Liver (tissue), 9 donors: ENCODE data around the gene CLDN5. TPM values are rescaled to one million over a fixed set of nuclear protein-coding genes. Genes with fewer than 3 reads are reported as not detected.
"Not testable (repeated sequence)": the region's sequence is repeated elsewhere in the genome, so short reads cannot be mapped to it uniquely, and the experiment has no call there.

Source experiments
- DNase-seq: peaks from one replicate; pipeline ENCODE4 v3.0.0-alpha.2; 2017; ENCODE audit warnings: low spot score
- H3K27ac ChIP-seq, 2 donors: one replicate each; pipeline ENCODE4 v1.7.0; 2013; ENCODE audit warnings: inconsistent platforms in 2 of 2, low read length in 2 of 2, control low read depth in 1 of 2, low read depth in 1 of 2, mild to moderate bottlenecking in 1 of 2
- H3K27me3 ChIP-seq, 4 donors: one replicate each; pipeline versions ENCODE4 v1.6.1 to v1.7.0; 2013; ENCODE audit warnings: low read length in 3 of 4, inconsistent platforms in 1 of 4, mild to moderate bottlenecking in 1 of 4, moderate library complexity in 1 of 4; ENCODE audit not compliant: control insufficient read depth in 4 of 4, insufficient read depth in 4 of 4
- H3K36me3 ChIP-seq, 4 donors: one replicate each; pipeline versions ENCODE4 v1.6.1 to v1.7.0; 2013; ENCODE audit warnings: low read length in 3 of 4, mild to moderate bottlenecking in 3 of 4, low read depth in 1 of 4, moderate library complexity in 1 of 4; ENCODE audit not compliant: control insufficient read depth in 4 of 4, insufficient read depth in 3 of 4
- H3K4me1 ChIP-seq, 4 donors: one replicate each; pipeline versions ENCODE4 v1.6.1 to v1.7.0; 2013; ENCODE audit warnings: low read length in 3 of 4, mild to moderate bottlenecking in 3 of 4, moderate library complexity in 1 of 4; ENCODE audit not compliant: control insufficient read depth in 4 of 4, insufficient read depth in 4 of 4
- H3K4me3 ChIP-seq, 3 donors: one replicate each; pipeline versions ENCODE4 v1.6.1 to v1.7.0; 2013; ENCODE audit warnings: low read length in 3 of 3, control low read depth in 1 of 3, low read depth in 1 of 3, mild to moderate bottlenecking in 1 of 3
- H3K9ac ChIP-seq, 2 donors: one replicate each; pipeline ENCODE4 v1.7.0; 2013; ENCODE audit warnings: low read length in 2 of 2, mild to moderate bottlenecking in 2 of 2, moderate library complexity in 2 of 2, control low read depth in 1 of 2, low read depth in 1 of 2
- H3K9me3 ChIP-seq, 4 donors: one replicate each; pipeline versions ENCODE4 v1.6.1 to v1.7.0; 2013; ENCODE audit warnings: low read length in 3 of 4; ENCODE audit not compliant: control insufficient read depth in 4 of 4
- EGR1 ChIP-seq, 2 donors: IDR thresholded peaks; 2 replicates each; pipeline ENCODE4 v1.6.1; 2016 to 2018; ENCODE audit warnings: antibody characterized with exemption in 2 of 2, low read depth in 2 of 2
- FOXA1 ChIP-seq: IDR thresholded peaks from 2 replicates; pipeline ENCODE4 v1.6.1; 2016; ENCODE audit warnings: antibody characterized with exemption
- GABPA ChIP-seq, 2 donors: IDR thresholded peaks in 1 of 2; conservative IDR thresholded peaks in 1 of 2; 2 replicates each; pipeline ENCODE4 v1.6.1; 2016; ENCODE audit warnings: antibody characterized with exemption in 2 of 2, mild to moderate bottlenecking in 1 of 2, moderate library complexity in 1 of 2
- HNF4A ChIP-seq, 2 donors: conservative IDR thresholded peaks; 2 replicates each; pipeline ENCODE4 v1.6.1; 2016; ENCODE audit warnings: antibody characterized with exemption in 2 of 2, mild to moderate bottlenecking in 2 of 2
- HNF4G ChIP-seq: IDR thresholded peaks from 2 replicates; pipeline ENCODE4 v1.6.1; 2016; ENCODE audit warnings: antibody characterized with exemption
- JUND ChIP-seq, 2 donors: IDR thresholded peaks; 2 replicates each; pipeline ENCODE4 v1.6.1; 2016; ENCODE audit warnings: antibody characterized with exemption in 2 of 2
- RAD21 ChIP-seq, 2 donors: IDR thresholded peaks; 2 replicates each; pipeline ENCODE4 v1.6.1; 2016; ENCODE audit warnings: antibody characterized with exemption in 2 of 2, mild to moderate bottlenecking in 2 of 2
- RXRA ChIP-seq, 2 donors: IDR thresholded peaks; 2 replicates each; pipeline ENCODE4 v1.6.1; 2017 to 2018; ENCODE audit warnings: antibody characterized with exemption in 2 of 2, mild to moderate bottlenecking in 1 of 2
- SP1 ChIP-seq: IDR thresholded peaks from 2 replicates; pipeline ENCODE4 v1.6.1; 2018; ENCODE audit warnings: antibody characterized with exemption, mild to moderate bottlenecking
- TAF1 ChIP-seq: conservative IDR thresholded peaks from 2 replicates; pipeline ENCODE4 v1.6.1; 2016; ENCODE audit warnings: antibody characterized with exemption, mild to moderate bottlenecking
- YY1 ChIP-seq: IDR thresholded peaks from 2 replicates; pipeline ENCODE4 v1.6.1; 2016; ENCODE audit warnings: antibody characterized with exemption, mild to moderate bottlenecking
- WGBS: extraction: QIAGEN DNeasy Blood & Tissue Kit; methylation state at CpG from one replicate; pipeline ENCODE4 v1.1.7; 2013; 5-methylcytosine and 5-hydroxymethylcytosine counted together
- polyA plus RNA-seq, 2 donors: library from polyadenylated mRNA; stranded (reverse) in 1 of 2; unstranded in 1 of 2; fragments of 200-250 nt in 1 of 2; fragments of >200 nt in 1 of 2; fragmentation: Nextera tagmentation in 1 of 2; extraction: Ambion mirVana in 1 of 2; gene quantifications; one replicate each; pipeline versions ENCODE4 v1.2.1 to v1.2.3, GENCODE V29; 2013 to 2015
- total RNA-seq, 2 donors: library from RNA; depleted of rRNA; stranded (reverse); fragments of >200 nt; gene quantifications; one replicate each; pipeline ENCODE4 v1.2.3, GENCODE V29; 2014
- TF ChIP-seq, protein P1 (sequence below): fragments of 150-350 bp; IDR thresholded peaks from 2 replicates; pipeline ENCODE4 v1.5.1; 2017; ENCODE audit warnings: improper control_type of control experiment, low read depth, low read length; ENCODE audit not compliant: missing input control
- TF ChIP-seq, protein P2 (sequence below): IDR thresholded peaks from 2 replicates; pipeline ENCODE4 v1.6.1; 2016; ENCODE audit warnings: antibody characterized with exemption
- TF ChIP-seq, protein P3 (sequence below): IDR thresholded peaks from 2 replicates; pipeline ENCODE4 v1.6.1; 2016; ENCODE audit warnings: antibody characterized with exemption, mild to moderate bottlenecking
- TF ChIP-seq, protein P4 (sequence below): IDR thresholded peaks from 2 replicates; pipeline ENCODE4 v1.6.1; 2016; ENCODE audit warnings: antibody characterized with exemption
- donor health status: healthy.
- donor health status: healthy.
- donor health status: healthy.
- donor health status: healthy.
- donor health status: healthy.

Gene CLDN5
- total and polyA plus RNA-seq, 4 donors = 15.6 to 31.5 (median 22.4) TPM

DNA sequence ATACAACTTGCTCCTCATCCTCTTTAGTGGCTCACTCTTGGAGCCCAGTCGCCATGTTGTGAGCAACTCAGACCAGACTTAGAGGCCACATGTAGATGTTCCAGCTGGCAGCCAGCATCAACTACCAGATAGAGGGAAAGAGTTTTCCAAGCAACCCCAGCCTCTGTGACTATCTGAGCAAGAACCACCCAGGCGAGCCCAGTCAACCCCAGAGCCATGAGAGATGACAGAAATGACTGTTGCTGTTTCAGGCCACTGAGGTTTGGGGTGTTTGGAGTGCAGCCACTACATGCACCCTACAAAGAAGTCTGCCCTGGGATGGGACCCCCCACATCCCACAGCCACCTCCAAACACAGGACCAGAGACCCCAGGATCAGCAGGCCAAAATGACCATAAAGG lies 24.8 kb upstream of the CLDN5 start:
- no peaks in the 10 kb centered on the region for H3K36me3 ChIP-seq
- no peak overlapping the region for H3K9ac ChIP-seq
- H3K4me1 ChIP-seq = peaks cover 7 to 8% (median 8%) of the 10 kb centered on the region in 4 donors
- 95% methylated on average over 2 of the region's 2 CpGs for WGBS
- no peak overlapping the region for H3K4me3 ChIP-seq
- no peak for DNase-seq
- no peaks in the 10 kb centered on the region for H3K27me3 ChIP-seq
- no peak overlapping the region for H3K27ac ChIP-seq
- no peaks in the 10 kb centered on the region for H3K9me3 ChIP-seq
- TF ChIP-seq FOXA1 = no peak
- TF ChIP-seq HNF4A (conservative IDR thresholded peaks at IDR 0.05) = no peak
- TF ChIP-seq JUND (IDR thresholded peaks at IDR 0.05) = no peak
- TF ChIP-seq EGR1 (IDR thresholded peaks at IDR 0.05; ENCODE audit: low read depth in 2 of 2) = no peak
- TF ChIP-seq SP1 = no peak
- TF ChIP-seq, protein P1, sequence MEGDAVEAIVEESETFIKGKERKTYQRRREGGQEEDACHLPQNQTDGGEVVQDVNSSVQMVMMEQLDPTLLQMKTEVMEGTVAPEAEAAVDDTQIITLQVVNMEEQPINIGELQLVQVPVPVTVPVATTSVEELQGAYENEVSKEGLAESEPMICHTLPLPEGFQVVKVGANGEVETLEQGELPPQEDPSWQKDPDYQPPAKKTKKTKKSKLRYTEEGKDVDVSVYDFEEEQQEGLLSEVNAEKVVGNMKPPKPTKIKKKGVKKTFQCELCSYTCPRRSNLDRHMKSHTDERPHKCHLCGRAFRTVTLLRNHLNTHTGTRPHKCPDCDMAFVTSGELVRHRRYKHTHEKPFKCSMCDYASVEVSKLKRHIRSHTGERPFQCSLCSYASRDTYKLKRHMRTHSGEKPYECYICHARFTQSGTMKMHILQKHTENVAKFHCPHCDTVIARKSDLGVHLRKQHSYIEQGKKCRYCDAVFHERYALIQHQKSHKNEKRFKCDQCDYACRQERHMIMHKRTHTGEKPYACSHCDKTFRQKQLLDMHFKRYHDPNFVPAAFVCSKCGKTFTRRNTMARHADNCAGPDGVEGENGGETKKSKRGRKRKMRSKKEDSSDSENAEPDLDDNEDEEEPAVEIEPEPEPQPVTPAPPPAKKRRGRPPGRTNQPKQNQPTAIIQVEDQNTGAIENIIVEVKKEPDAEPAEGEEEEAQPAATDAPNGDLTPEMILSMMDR = no peak
- TF ChIP-seq, protein P2, sequence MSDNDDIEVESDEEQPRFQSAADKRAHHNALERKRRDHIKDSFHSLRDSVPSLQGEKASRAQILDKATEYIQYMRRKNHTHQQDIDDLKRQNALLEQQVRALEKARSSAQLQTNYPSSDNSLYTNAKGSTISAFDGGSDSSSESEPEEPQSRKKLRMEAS = no peak
- TF ChIP-seq YY1 = no peak
- TF ChIP-seq GABPA (IDR thresholded peaks at IDR 0.05 in 1 of 2, conservative IDR thresholded peaks at IDR 0.05 in 1 of 2) = no peak
- TF ChIP-seq, protein P3, sequence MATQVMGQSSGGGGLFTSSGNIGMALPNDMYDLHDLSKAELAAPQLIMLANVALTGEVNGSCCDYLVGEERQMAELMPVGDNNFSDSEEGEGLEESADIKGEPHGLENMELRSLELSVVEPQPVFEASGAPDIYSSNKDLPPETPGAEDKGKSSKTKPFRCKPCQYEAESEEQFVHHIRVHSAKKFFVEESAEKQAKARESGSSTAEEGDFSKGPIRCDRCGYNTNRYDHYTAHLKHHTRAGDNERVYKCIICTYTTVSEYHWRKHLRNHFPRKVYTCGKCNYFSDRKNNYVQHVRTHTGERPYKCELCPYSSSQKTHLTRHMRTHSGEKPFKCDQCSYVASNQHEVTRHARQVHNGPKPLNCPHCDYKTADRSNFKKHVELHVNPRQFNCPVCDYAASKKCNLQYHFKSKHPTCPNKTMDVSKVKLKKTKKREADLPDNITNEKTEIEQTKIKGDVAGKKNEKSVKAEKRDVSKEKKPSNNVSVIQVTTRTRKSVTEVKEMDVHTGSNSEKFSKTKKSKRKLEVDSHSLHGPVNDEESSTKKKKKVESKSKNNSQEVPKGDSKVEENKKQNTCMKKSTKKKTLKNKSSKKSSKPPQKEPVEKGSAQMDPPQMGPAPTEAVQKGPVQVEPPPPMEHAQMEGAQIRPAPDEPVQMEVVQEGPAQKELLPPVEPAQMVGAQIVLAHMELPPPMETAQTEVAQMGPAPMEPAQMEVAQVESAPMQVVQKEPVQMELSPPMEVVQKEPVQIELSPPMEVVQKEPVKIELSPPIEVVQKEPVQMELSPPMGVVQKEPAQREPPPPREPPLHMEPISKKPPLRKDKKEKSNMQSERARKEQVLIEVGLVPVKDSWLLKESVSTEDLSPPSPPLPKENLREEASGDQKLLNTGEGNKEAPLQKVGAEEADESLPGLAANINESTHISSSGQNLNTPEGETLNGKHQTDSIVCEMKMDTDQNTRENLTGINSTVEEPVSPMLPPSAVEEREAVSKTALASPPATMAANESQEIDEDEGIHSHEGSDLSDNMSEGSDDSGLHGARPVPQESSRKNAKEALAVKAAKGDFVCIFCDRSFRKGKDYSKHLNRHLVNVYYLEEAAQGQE = no peak
- no peak for TF ChIP-seq TAF1
- no peak for TF ChIP-seq RXRA (IDR thresholded peaks at IDR 0.05)

DNA sequence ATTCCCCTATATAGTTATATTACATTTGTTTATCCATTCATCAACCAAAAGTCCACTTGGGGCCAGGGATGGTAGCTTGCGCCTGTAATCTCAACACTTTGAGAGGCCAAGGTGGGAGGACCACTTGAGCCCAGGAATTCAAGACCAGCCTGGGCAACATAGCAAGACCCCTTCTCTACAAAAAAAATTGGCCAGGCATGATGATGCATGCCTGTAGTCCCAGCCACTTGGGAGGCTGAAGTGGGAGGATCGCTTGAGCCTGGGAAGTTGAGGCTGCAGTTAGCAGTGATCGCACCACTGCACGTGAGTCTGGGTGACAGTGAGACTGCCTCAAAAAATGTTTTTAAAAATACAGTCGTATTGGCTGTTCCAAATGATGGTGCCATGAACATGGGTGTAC lies 24.2 kb upstream of the CLDN5 start:
- H3K36me3 ChIP-seq, H3K4me1 ChIP-seq, H3K27me3 ChIP-seq, H3K9me3 ChIP-seq, DNase-seq, H3K27ac ChIP-seq, H3K4me3 ChIP-seq, H3K9ac ChIP-seq: not testable (repeated sequence)
- WGBS = 96% methylated on average over 5 of the region's 5 CpGs

DNA sequence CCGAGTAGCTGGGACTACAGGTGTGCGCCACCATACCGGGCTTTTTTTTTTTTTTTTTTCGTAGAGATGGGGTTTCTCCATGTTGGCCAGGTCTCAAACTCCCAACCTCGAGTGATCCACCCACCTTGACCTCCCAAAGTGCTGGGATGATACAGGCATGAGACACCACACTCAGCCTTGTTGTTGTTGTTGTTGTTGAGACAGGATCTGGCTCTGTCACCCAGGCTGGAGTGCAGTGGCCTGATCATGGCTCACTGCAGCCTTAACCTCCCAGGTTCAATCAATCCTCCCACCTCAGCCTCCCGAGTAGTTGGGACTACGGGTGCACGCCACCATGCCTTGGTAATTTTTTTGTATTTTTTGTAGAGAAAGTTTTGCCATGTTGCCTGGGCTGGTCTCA lies 23.4 kb upstream of the CLDN5 start:
- DNase-seq = no peak
- Histone ChIP-seq H3K4me3 (no peak overlapping the region), H3K27ac (no peak overlapping the region), H3K36me3 (no peaks in the 10 kb centered on the region), H3K9ac (no peak overlapping the region), H3K4me1 (peaks cover 7 to 8% (median 8%) of the 10 kb centered on the region in 4 donors), H3K9me3 (no peaks in the 10 kb centered on the region), H3K27me3 (no peaks in the 10 kb centered on the region)
- WGBS = 94% methylated on average over 8 of the region's 8 CpGs
- TF ChIP-seq FOXA1 = no peak
- no peak for TF ChIP-seq HNF4G
- no peak for TF ChIP-seq EGR1 (IDR thresholded peaks at IDR 0.05; ENCODE audit: low read depth in 2 of 2)
- TF ChIP-seq, protein P3 = no peak
- TF ChIP-seq, protein P1 = no peak
- no peak for TF ChIP-seq HNF4A (conservative IDR thresholded peaks at IDR 0.05)
- TF ChIP-seq GABPA (IDR thresholded peaks at IDR 0.05 in 1 of 2, conservative IDR thresholded peaks at IDR 0.05 in 1 of 2) = no peak
- TF ChIP-seq, protein P4, sequence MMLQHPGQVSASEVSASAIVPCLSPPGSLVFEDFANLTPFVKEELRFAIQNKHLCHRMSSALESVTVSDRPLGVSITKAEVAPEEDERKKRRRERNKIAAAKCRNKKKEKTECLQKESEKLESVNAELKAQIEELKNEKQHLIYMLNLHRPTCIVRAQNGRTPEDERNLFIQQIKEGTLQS = no peak
- TF ChIP-seq TAF1 = no peak
- TF ChIP-seq YY1 = no peak
- TF ChIP-seq JUND (IDR thresholded peaks at IDR 0.05) = no peak
- TF ChIP-seq RAD21 (IDR thresholded peaks at IDR 0.05) = no peak
- no peak for TF ChIP-seq SP1
